Left ventricle myocardium inferior (tissue), 1 donor: ENCODE data around the gene MALRD1. TPM values are rescaled to one million over a fixed set of nuclear protein-coding genes. Genes with fewer than 3 reads are reported as not detected.

Source experiments
- DNase-seq: peaks from one replicate; pipeline ENCODE4 v3.0.0-alpha.2; 2020
- H3K27ac ChIP-seq: fragments of 200-600 bp; replicated peaks from 2 replicates; pipeline ENCODE4 v1.8.0; 2021
- H3K27me3 ChIP-seq: fragments of 200-600 bp; 2 replicates; pipeline ENCODE4 v1.8.0; 2021; ENCODE audit warnings: low read depth
- H3K36me3 ChIP-seq: fragments of 200-600 bp; 2 replicates; pipeline ENCODE4 v1.8.0; 2021
- H3K4me1 ChIP-seq: fragments of 200-600 bp; 2 replicates; pipeline ENCODE4 v1.8.0; 2021
- H3K4me3 ChIP-seq: fragments of 200-600 bp; 2 replicates; pipeline ENCODE4 v1.8.0; 2021; ENCODE audit warnings: mild to moderate bottlenecking, moderate library complexity
- H3K9me3 ChIP-seq: fragments of 200-600 bp; replicated peaks from 2 replicates; pipeline ENCODE4 v1.8.0; 2021
- intact Hi-C: fragments of 100-400 bp; cut with micrococcal nuclease; formaldehyde crosslinking; loops from one replicate; pipeline ENCODE4 v1.11.0; 2022
- total RNA-seq: library from RNA; stranded (reverse); fragmentation: NEBNext Ultra II Directional; extraction: Animal tissue kit (Norgen Biotek cat#: 25700); gene quantifications from one replicate; pipeline ENCODE4 v1.2.1, GENCODE V29; 2021
- TF ChIP-seq, protein P1 (sequence below): fragments of 200-600 bp; IDR thresholded peaks from 2 replicates; pipeline ENCODE4 v1.8.0; 2021; ENCODE audit warnings: antibody characterized with exemption, mild to moderate bottlenecking, borderline replicate concordance
- donor health status: DM: no; HTN: yes; CAD: no; lungs with severe emphysema.

MALRD1 gene
- total RNA-seq, 1 donor from 2014 or later, result 0.47 TPM

DNA sequence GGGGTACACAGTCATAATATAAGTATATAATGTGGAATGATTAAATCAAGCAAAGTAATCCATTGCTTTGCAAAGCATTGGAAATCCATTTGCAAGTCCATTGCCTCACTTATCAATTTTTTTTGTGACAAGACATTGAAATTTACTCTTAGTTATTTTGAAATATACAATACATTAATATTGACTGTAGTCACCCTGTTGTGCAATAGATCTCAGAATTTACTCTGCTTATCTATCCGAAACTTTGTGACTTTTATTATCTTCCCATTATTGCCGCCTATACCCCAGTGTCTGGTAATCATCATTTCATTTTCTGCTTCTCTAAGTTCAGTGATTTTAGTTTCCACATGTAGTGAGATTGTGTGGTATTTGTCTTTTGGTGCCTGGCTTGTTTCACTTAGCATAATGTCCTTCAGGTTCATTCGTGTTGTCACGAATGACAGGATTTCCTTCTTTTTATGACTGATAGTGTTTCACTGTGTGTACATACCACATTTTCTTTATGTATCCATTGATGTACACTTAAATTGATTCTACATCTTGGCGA, 5.8 kb downstream of the MALRD1 start:
- H3K4me3 ChIP-seq, result no peak overlapping the region
- H3K4me1 ChIP-seq, result no peaks in the 10 kb centered on the region
- no peak overlapping the region for H3K27ac ChIP-seq
- no peaks in the 10 kb centered on the region for H3K27me3 ChIP-seq
- no peaks in the 10 kb centered on the region for H3K36me3 ChIP-seq
- TF ChIP-seq, protein P1, sequence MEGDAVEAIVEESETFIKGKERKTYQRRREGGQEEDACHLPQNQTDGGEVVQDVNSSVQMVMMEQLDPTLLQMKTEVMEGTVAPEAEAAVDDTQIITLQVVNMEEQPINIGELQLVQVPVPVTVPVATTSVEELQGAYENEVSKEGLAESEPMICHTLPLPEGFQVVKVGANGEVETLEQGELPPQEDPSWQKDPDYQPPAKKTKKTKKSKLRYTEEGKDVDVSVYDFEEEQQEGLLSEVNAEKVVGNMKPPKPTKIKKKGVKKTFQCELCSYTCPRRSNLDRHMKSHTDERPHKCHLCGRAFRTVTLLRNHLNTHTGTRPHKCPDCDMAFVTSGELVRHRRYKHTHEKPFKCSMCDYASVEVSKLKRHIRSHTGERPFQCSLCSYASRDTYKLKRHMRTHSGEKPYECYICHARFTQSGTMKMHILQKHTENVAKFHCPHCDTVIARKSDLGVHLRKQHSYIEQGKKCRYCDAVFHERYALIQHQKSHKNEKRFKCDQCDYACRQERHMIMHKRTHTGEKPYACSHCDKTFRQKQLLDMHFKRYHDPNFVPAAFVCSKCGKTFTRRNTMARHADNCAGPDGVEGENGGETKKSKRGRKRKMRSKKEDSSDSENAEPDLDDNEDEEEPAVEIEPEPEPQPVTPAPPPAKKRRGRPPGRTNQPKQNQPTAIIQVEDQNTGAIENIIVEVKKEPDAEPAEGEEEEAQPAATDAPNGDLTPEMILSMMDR, result no peak
- H3K9me3 ChIP-seq, result no peaks in the 10 kb centered on the region
- intact Hi-C loops, result no loop called here
- no peak for DNase-seq

DNA sequence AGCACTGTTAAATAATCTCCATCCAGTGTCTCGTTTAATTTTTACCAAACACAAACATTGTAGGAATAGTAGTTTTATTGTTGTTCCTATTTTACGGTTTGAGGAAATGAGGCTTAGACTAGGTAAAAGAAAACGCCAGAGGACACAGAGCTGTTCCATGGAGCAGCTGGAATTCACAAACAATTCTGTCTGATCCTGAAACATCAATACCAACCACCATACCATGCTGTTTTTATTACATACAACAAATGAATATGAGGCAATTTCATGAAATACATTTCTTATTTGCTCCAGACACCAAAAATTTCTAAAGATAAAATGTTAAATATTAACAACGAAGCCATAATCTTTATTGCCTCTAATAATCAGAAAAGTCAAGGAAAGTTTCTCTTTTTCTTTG, 9.4 kb downstream of the MALRD1 start:
- Histone ChIP-seq H3K4me1 (no peaks in the 10 kb centered on the region), H3K27me3 (no peaks in the 10 kb centered on the region), H3K9me3 (peaks cover 4% of the 10 kb centered on the region), H3K36me3 (no peaks in the 10 kb centered on the region), H3K4me3 (no peak overlapping the region), H3K27ac (no peak overlapping the region)
- DNase-seq, result no peak
- TF ChIP-seq, protein P1, result no peak
- intact Hi-C loops, result no loop called here

DNA sequence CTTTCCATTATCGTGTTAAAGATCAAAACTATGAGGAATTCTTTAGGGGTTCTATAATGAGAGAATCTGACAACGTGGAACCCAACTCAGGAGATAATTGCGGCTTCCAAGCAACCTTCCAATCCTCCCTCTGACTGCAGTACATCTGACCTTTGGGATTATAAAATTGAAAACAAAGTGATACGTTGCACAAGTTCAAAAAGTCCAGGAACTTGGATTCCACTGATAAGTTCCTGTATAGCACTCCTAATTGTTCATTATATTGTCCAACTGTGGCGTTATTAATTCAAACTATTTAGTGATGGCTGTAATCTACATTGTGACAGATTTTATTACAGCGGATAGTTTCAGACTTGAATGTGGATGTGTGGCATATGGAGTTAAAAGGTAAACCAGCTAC, 15.4 kb downstream of the MALRD1 start:
- no peak for DNase-seq
- intact Hi-C loops, result no loop called here

DNA sequence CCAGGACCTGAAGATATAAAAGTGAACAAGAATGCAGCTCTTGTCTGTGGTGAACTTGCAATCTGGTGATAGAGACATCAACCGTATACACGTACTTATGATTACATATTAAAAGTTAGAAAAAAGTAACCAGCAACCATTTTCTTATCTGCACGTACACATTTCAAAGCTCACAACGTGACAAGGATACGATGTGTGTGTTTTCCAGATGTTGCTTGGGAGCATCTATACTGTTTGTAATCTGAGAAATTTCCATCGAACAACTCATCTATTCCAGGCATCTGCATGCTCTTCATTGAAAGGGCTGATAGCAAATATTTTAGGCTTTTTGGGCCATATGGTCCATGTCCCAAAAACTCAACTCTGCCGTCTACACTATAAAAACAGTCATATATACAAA, 23.3 kb downstream of the MALRD1 start:
- H3K4me1 ChIP-seq, result no peaks in the 10 kb centered on the region
- TF ChIP-seq, protein P1, result no peak
- no peaks in the 10 kb centered on the region for H3K9me3 ChIP-seq
- no peaks in the 10 kb centered on the region for H3K36me3 ChIP-seq
- intact Hi-C loops, result no loop called here
- no peak for DNase-seq
- H3K27ac ChIP-seq, result no peak overlapping the region
- no peaks in the 10 kb centered on the region for H3K27me3 ChIP-seq
- H3K4me3 ChIP-seq, result no peak overlapping the region

More for the DNA sequence above, 15.4 kb downstream of the MALRD1 start:
- Histone ChIP-seq H3K9me3 (peaks cover 4% of the 10 kb centered on the region), H3K4me3 (no peak overlapping the region), H3K4me1 (no peaks in the 10 kb centered on the region), H3K27ac (no peak overlapping the region), H3K27me3 (no peaks in the 10 kb centered on the region), H3K36me3 (no peaks in the 10 kb centered on the region)
- TF ChIP-seq, protein P1, result no peak

DNA sequence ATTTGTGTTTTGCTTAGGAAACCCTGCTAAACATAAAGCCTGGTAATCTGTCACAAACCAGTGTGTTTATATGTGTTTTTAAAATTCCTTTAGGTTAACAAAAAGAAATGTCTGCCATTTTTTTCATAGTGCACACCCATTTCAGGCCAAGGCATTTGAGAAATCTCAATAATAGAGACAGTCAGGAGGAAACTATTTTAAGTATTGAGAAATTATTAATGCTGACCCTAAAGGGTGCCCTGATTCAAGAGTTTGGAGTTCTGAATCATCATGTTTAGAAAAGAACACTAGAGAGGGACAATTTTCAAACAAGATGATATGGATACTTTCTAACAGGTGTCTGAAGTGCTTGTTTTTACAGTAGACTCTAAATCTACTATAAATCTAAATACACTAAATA, 28.7 kb downstream of the MALRD1 start:
- Histone ChIP-seq H3K27me3 (no peaks in the 10 kb centered on the region), H3K9me3 (peaks cover 21% of the 10 kb centered on the region), H3K27ac (no peak overlapping the region), H3K4me1 (no peaks in the 10 kb centered on the region), H3K4me3 (no peak overlapping the region), H3K36me3 (no peaks in the 10 kb centered on the region)
- intact Hi-C loops, result no loop called here
- no peak for DNase-seq
- TF ChIP-seq, protein P1, result no peak
